ENCODE results near the gene SFXN2. TPM values are rescaled to one million over a fixed set of nuclear protein-coding genes. Genes with fewer than 3 reads are reported as not detected.

The SFXN2 gene
- total RNA-seq, 1 experiment from 2014 or later = 21.2 TPM

DNA sequence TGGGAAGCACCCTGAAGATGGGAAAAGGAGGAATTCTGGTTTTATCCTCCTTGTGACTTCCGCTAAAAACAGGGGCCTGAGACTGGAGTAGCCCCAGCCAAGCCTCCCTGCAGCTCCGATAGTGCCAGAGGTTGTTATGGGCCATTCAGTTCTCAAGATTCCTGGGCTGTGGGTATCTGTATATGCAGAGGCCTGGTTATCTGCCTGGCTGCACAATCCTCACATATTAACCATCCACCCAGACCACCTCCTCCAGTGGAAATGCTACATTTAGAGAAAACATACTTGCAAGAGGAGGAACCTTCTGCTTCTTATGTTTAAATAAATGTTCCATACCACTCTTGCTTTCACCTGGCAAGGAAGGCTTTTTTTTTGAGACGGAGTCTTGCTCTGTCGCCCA, 34.8 kb upstream of the SFXN2 start:
- Mint-ChIP-seq H3K4me1 (peaks cover 54% of the 10 kb centered on the region), H3K4me3 (no peak overlapping the region), H3K27me3 (ENCODE audit: low read depth) (no peaks in the 10 kb centered on the region), H3K27ac (no peak overlapping the region), H3K36me3 (peaks cover 23% of the 10 kb centered on the region), H3K9me3 (no peaks in the 10 kb centered on the region)
- no peak for DNase-seq (ENCODE audit: low spot score)
- ChIA-PET CTCF (interaction anchor here (0.7 to 7.2 kb wide), 26 partner anchors 13 to 559 kb away, joined by 3 to 101 read pairs (median 6); partner anchors contain the start of genes ARL3, AS3MT, SFXN2 and TRIM8), POLR2A (interaction anchor here (1.0 to 1.9 kb wide), 2 partner anchors 34 to 50 kb away, joined by 4 to 13 read pairs; partner anchors contain the start of genes ARL3 and SFXN2)
- no peak for ATAC-seq
- TF ChIP-seq, protein P1, sequence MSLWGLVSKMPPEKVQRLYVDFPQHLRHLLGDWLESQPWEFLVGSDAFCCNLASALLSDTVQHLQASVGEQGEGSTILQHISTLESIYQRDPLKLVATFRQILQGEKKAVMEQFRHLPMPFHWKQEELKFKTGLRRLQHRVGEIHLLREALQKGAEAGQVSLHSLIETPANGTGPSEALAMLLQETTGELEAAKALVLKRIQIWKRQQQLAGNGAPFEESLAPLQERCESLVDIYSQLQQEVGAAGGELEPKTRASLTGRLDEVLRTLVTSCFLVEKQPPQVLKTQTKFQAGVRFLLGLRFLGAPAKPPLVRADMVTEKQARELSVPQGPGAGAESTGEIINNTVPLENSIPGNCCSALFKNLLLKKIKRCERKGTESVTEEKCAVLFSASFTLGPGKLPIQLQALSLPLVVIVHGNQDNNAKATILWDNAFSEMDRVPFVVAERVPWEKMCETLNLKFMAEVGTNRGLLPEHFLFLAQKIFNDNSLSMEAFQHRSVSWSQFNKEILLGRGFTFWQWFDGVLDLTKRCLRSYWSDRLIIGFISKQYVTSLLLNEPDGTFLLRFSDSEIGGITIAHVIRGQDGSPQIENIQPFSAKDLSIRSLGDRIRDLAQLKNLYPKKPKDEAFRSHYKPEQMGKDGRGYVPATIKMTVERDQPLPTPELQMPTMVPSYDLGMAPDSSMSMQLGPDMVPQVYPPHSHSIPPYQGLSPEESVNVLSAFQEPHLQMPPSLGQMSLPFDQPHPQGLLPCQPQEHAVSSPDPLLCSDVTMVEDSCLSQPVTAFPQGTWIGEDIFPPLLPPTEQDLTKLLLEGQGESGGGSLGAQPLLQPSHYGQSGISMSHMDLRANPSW (CRISPR knock-in tag; conservative IDR thresholded peaks at IDR 0.05; ENCODE audit: low read depth) = no peak
- TF ChIP-seq SP1 (CRISPR knock-in tag; conservative IDR thresholded peaks at IDR 0.05) (no peak), ZNF317 (CRISPR knock-in tag; IDR thresholded peaks at IDR 0.05; ENCODE audit: borderline replicate concordance, low read depth) (no peak), PRRX2 (CRISPR knock-in tag; IDR thresholded peaks at IDR 0.05) (no peak)
- TF ChIP-seq, protein P2, sequence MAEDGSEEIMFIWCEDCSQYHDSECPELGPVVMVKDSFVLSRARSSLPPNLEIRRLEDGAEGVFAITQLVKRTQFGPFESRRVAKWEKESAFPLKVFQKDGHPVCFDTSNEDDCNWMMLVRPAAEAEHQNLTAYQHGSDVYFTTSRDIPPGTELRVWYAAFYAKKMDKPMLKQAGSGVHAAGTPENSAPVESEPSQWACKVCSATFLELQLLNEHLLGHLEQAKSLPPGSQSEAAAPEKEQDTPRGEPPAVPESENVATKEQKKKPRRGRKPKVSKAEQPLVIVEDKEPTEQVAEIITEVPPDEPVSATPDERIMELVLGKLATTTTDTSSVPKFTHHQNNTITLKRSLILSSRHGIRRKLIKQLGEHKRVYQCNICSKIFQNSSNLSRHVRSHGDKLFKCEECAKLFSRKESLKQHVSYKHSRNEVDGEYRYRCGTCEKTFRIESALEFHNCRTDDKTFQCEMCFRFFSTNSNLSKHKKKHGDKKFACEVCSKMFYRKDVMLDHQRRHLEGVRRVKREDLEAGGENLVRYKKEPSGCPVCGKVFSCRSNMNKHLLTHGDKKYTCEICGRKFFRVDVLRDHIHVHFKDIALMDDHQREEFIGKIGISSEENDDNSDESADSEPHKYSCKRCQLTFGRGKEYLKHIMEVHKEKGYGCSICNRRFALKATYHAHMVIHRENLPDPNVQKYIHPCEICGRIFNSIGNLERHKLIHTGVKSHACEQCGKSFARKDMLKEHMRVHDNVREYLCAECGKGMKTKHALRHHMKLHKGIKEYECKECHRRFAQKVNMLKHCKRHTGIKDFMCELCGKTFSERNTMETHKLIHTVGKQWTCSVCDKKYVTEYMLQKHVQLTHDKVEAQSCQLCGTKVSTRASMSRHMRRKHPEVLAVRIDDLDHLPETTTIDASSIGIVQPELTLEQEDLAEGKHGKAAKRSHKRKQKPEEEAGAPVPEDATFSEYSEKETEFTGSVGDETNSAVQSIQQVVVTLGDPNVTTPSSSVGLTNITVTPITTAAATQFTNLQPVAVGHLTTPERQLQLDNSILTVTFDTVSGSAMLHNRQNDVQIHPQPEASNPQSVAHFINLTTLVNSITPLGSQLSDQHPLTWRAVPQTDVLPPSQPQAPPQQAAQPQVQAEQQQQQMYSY (CRISPR knock-in tag; IDR thresholded peaks at IDR 0.05) = no peak

DNA sequence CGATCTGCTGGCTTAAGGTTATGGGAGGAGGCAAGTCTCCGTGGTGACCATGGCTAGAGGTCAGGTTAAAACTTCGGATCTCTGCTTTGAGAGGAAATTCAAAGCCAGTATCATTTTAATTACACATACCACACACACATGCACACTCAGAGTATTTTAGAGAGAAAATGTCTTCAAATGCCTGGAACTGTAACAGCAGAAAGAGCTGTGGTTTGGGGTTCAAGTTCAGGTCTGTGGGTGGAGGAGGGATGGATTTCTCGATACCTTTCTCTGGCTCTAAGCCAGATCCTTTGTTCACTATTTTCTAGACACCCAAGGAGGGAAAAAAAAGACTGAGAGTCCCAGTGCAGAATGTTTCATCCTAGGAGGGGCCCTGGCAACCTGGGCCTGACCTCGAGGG, 32.7 kb upstream of the SFXN2 start:
- no peak for DNase-seq (ENCODE audit: low spot score)
- Mint-ChIP-seq H3K36me3 (peaks cover 31% of the 10 kb centered on the region), H3K27me3 (ENCODE audit: low read depth) (no peaks in the 10 kb centered on the region), H3K27ac (no peak overlapping the region), H3K4me1 (peaks cover 33% of the 10 kb centered on the region), H3K9me3 (no peaks in the 10 kb centered on the region), H3K4me3 (no peak overlapping the region)
- ATAC-seq = no peak
- ChIA-PET CTCF (no interaction called here), POLR2A (no interaction called here)
- no peak for TF ChIP-seq ELF4 (CRISPR knock-in tag; IDR thresholded peaks at IDR 0.05; ENCODE audit: low read depth)
- no peak for TF ChIP-seq FOXJ3 (CRISPR knock-in tag; IDR thresholded peaks at IDR 0.05; ENCODE audit: borderline replicate concordance)
- TF ChIP-seq, protein P3, sequence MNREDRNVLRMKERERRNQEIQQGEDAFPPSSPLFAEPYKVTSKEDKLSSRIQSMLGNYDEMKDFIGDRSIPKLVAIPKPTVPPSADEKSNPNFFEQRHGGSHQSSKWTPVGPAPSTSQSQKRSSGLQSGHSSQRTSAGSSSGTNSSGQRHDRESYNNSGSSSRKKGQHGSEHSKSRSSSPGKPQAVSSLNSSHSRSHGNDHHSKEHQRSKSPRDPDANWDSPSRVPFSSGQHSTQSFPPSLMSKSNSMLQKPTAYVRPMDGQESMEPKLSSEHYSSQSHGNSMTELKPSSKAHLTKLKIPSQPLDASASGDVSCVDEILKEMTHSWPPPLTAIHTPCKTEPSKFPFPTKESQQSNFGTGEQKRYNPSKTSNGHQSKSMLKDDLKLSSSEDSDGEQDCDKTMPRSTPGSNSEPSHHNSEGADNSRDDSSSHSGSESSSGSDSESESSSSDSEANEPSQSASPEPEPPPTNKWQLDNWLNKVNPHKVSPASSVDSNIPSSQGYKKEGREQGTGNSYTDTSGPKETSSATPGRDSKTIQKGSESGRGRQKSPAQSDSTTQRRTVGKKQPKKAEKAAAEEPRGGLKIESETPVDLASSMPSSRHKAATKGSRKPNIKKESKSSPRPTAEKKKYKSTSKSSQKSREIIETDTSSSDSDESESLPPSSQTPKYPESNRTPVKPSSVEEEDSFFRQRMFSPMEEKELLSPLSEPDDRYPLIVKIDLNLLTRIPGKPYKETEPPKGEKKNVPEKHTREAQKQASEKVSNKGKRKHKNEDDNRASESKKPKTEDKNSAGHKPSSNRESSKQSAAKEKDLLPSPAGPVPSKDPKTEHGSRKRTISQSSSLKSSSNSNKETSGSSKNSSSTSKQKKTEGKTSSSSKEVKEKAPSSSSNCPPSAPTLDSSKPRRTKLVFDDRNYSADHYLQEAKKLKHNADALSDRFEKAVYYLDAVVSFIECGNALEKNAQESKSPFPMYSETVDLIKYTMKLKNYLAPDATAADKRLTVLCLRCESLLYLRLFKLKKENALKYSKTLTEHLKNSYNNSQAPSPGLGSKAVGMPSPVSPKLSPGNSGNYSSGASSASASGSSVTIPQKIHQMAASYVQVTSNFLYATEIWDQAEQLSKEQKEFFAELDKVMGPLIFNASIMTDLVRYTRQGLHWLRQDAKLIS (CRISPR knock-in tag; IDR thresholded peaks at IDR 0.05; ENCODE audit: borderline replicate concordance) = no peak
- no peak for TF ChIP-seq HMGA2 (CRISPR knock-in tag; IDR thresholded peaks at IDR 0.05)
- no peak for TF ChIP-seq CREB1 (CRISPR knock-in tag; IDR thresholded peaks at IDR 0.05)
- no peak for TF ChIP-seq ZNF121 (CRISPR knock-in tag; IDR thresholded peaks at IDR 0.05)
- TF ChIP-seq CBFB (CRISPR knock-in tag; IDR thresholded peaks at IDR 0.05; ENCODE audit: low read depth) = no peak
- TF ChIP-seq, protein P4, sequence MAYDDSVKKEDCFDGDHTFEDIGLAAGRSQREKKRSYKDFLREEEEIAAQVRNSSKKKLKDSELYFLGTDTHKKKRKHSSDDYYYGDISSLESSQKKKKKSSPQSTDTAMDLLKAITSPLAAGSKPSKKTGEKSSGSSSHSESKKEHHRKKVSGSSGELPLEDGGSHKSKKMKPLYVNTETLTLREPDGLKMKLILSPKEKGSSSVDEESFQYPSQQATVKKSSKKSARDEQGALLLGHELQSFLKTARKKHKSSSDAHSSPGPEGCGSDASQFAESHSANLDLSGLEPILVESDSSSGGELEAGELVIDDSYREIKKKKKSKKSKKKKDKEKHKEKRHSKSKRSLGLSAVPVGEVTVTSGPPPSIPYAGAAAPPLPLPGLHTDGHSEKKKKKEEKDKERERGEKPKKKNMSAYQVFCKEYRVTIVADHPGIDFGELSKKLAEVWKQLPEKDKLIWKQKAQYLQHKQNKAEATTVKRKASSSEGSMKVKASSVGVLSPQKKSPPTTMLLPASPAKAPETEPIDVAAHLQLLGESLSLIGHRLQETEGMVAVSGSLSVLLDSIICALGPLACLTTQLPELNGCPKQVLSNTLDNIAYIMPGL (CRISPR knock-in tag; IDR thresholded peaks at IDR 0.05) = no peak
- TF ChIP-seq KAT7 (CRISPR knock-in tag; IDR thresholded peaks at IDR 0.05; ENCODE audit: borderline replicate concordance) = no peak
